Embryonic facial prominence (tissue), 1 donor: Measurements from ENCODE around the gene ST3GAL4.
"Not testable (repeated sequence)": the region's sequence is repeated elsewhere in the genome, so short reads cannot be mapped to it uniquely, and the experiment has no call there.

ENCODE experiments used
- DNase-seq: peaks from one replicate; pipeline ENCODE4 v3.0.0-alpha.2; 2016; ENCODE audit errors: extremely low spot score

Gene ST3GAL4, protein sequence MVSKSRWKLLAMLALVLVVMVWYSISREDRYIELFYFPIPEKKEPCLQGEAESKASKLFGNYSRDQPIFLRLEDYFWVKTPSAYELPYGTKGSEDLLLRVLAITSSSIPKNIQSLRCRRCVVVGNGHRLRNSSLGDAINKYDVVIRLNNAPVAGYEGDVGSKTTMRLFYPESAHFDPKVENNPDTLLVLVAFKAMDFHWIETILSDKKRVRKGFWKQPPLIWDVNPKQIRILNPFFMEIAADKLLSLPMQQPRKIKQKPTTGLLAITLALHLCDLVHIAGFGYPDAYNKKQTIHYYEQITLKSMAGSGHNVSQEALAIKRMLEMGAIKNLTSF

GRCh38 chr11:126355324-126355925 lies at the start of gene ST3GAL4:
Gene ST3GAL4, plus strand, starts transcription at chr11:126355686. Its CDS starts 50,470 bp downstream, at chr11:126406156.
- DNase-seq: peak; percentile 59

GRCh38 chr11:126305699-126306098 lies 49.8 kb upstream of the ST3GAL4 start:
- DNase-seq: no peak

DNA sequence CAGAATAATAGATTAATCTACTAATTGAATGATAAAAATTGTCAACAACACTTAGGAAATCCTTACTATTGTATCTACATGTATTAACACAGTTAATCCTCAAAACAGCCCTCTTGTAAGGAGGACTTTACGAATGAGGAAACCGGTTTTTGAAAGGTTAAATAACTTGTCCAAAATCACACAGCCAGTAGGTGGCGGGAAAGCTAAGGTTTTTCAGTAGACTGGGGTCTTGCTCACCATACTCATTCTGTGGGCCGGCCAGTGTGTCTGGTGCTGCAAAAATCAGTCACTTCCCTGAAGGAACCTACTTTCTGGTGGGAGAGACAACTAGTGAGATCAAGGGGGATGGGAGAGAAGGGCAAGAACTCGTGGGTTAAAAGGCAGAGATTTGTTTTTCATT lies 47.8 kb upstream of the ST3GAL4 start:
- DNase-seq: no peak

- no peak for DNase-seq
Observed at GRCh38 chr11:126308271-126308671, 47.2 kb upstream of the ST3GAL4 start.

DNA sequence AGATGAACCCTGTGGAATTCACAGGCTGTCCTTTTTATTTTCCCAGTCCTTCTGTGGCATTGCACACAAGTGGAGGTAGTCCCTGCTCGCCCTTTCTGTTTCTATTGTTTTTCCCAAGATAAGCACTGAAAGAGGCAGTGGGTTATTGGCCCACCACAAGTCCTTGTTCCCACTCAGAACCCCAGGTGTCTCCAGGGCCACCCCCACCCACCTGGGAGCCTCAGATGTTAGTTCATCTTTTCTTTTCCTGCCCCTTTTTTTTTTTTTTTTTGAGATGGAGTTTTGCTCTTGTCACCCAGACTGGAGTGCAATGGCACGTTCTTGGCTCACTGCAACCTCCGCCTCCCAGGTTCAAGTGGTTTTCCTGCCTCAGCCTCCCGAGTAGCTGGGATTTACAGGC lies 46.7 kb upstream of the ST3GAL4 start:
- DNase-seq: not testable (repeated sequence)

DNA sequence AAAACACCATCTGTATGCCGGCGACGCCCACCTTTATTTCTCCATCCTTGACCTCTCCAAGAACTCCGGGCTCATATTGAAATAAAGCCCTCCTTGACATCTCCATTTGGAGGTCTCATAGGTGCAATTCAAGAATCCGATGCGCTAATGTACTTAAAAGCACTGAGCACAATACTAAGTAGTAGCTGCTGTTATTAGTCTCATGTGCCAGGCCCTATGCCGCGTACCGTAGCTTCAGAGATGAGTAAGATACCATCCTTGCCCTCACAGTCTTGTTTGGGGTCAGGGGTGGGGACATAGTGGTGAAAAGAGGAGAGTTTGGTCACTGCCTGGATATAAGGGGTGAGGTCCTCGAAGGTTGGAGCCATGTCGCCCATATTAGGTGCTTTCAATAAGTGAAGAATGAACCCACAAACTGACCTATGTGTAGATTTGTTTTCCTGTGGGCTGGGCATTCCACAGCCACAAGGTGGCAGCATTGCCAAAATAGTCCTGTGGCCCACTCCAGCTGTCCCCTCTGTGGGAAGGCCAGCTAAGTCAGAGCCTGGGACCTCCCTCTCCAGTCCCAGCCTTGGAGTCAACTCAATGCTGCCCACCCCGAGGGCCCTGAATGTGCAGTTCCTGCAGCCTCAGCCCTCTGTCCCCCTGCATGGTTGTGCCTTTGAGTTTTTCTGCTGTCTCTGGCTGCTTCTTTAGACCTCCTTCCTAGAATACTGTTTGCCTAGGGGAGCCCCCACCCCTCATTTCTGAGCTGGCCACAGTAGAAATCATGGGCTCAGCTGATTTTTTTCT lies 45.1 kb upstream of the ST3GAL4 start:
- no peak for DNase-seq

DNA sequence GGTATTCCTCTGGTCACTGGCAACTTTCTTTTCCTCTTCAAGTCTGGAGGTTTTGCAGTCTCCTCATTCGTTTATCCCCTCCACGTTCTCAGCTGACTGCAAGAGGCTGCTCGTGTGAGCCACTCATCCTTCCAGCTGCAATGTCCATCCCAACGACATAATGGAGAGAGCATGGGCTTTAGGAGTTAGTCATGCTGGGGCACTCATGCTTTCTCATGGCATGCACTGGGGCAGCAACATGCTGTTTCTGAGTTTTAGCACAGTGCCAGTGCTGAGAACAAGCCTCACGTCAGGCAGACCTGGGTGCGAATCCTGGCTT lies 44.5 kb upstream of the ST3GAL4 start:
- no peak for DNase-seq

- DNase-seq: no peak
Observed at GRCh38 chr11:126311401-126312291, 43.8 kb upstream of the ST3GAL4 start.

GRCh38 chr11:126312961-126313360 lies 42.5 kb upstream of the ST3GAL4 start:
- no peak for DNase-seq

GRCh38 chr11:126313826-126314225 lies 41.7 kb upstream of the ST3GAL4 start:
- no peak for DNase-seq

DNA sequence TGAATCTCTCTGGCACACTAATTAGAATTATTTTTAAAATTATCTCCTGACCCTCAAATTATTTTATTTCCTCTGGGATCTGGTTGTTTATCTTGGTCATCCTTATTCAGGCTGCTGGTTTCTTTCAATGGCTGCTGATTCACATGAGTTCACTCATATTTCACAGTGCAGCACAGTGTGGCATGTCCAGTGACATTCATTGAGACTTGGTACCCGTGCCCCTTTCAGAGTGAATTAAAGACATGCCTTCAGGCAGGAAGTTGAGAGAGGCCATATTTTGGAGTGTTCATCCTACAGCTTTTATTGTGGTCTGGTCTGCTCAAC lies 38.1 kb upstream of the ST3GAL4 start:
- DNase-seq: no peak

GRCh38 chr11:126317756-126318573 lies 37.5 kb upstream of the ST3GAL4 start:
- DNase-seq: peak; percentile 76

DNA sequence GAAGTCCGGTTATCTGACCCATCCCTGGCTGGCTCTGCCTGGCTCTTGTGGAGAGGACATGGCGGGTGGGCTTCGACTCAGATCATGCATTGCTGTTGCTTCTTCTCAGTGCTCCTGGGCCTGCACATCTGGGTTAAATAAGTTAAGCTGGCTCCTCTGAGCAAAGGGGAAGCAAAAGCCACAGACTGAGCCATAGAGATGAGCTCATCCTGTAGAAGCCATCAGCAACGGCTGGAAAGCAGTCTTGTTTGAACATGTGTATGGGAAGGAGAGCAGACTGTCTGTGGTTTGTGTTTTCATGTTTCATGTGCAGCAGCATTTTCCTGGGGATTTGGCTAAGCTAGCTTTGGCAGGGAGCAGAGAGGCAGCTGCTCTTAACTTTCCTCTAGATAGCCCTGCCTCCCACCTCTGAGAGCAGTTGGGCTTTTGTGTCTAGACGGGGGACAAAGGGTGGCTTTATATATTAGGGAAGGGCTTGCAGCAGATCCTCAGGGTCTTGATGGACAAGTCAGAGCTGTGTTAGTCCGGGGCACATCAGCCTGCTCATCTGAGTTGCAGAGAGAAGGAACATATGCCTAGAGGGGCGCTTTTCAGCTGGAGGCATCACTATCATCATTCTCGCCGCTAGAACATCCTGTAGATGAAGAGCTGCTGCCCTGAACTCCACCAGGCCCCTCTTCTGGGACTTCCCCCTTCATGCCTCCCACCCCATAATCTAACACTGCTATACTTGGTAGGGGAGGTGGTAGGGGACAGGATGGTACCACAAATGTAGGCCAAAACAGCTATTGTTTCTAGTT lies 36.7 kb upstream of the ST3GAL4 start:
- DNase-seq: peak; percentile 92

DNA sequence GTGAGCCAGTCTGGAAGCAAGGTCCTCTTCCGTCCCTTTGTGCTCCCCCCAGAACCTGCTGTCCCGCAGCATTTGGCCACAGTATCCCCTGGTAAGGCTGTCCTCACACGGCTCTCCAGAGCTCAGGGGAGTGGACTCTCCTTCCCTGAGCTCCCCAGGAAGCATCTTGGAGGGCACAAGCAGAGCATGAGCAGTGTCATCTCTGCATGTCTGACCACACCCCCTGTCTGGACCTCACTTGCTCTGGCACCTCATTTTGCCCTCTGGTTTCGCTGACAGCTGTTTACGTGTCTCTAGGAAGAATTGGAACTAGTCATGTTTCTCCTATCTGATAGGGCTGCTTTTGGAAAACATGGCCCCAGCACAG lies 36.1 kb upstream of the ST3GAL4 start:
- no peak for DNase-seq

GRCh38 chr11:126322996-126323395 lies 32.5 kb upstream of the ST3GAL4 start:
- no peak for DNase-seq

GRCh38 chr11:126327281-126328000 lies 28.0 kb upstream of the ST3GAL4 start:
- DNase-seq: no peak

DNA sequence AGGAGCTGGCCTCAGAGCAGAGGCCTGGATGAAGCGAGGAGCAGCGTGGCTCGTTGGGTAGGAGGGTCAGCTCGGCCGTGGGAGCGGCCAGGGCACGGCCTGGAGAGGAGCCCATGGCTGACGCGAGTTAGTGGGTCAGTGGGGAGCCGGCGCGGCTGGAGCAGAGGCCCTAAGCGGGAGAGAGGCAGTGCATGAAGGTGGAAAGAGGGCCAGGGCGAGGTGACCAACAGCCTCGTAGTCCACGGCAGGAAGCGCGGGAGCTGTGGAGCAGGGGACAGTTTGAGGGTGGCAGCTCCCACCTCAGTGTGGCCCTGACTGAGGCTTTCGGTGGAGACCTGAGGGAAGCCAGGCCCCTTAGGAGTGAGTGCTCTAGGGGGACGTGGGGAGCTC lies 27.5 kb upstream of the ST3GAL4 start:
- DNase-seq: no peak

DNA sequence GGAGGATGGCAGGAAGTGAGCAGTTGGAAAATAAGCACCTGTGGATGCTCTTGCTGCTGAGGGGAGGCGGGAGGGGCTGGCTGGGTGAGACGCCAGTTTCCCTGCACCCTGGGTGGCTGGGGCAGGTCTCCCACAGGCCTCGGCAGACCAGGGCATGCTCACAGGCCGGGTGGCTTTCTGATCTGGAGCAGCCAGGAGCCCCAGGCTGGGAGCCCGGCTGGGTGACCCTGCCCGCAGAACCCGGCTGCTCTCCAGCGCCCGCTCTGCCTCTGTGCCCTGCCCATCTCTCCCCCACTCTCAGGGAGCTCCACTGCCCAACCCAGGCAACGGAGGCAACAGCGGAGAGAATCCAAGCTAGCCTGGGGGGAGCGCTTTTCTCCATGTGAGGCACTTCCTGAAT lies 27.0 kb upstream of the ST3GAL4 start:
- DNase-seq: no peak

DNA sequence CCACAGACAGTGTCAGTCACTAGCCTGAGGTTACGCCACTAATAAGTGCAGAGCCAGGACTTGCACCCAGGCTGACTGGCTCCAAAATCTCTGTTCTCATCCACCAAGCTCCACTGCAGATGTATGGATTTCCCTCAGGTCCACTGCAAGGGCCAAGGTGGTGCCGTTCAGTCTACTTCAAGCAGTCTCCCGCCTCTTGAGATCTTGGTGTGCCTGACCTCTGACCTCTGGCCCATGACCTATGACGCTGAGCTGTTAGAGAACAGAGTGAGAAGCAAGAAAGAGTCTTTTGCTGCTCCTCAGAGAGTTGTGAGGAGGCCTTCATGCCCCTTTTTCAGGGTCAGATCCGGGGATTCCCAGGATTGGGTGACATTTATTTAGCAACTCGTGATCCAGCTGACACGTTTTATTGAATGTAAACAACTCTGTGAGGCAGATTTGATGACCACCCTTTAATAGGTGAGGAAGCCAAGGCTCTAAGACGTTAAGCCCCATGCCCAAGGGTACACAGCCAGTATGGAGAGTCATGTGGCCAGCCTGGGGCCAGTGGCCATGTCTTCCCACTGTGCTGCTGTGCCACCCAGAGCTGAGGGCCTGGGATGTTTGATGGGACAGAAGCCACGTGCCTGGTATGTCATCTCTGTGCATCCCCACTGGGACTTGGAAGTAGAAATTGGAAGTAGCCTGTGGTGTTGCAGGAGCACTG lies 26.4 kb upstream of the ST3GAL4 start:
- no peak for DNase-seq
